ENCODE measurements around the gene SLC22A25. TPM values are rescaled to one million over a fixed set of nuclear protein-coding genes. Genes with fewer than 3 reads are reported as not detected.

Gene SLC22A25
- total and polyA plus RNA-seq, 2 of the 13 experiments (the other 11 are each of a cell fraction or from before 2014, with no cell fraction given) = 0.18 to 0.42 TPM

DNA sequence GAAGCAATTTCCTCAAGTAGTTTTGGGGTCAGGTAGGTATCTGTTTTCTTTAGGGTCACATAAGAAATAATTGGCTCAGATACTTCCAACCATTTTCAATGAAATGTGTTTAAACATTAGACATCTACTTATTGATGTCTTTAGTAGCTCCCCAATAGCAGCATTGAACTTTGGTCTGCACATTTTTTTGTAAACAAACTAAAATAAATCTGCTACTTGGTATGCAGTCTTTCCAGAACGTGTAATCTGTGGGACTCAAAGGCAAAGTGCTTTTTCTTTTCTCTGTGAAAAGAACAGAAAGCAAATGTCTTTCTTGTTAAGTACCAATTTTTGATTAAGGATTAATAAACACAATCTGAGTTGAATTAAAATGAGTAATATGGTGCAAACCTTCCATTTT, 13.6 kb downstream of the SLC22A25 start (continued):
- TF ChIP-seq ZNF879 (CRISPR knock-in tag; IDR thresholded peaks at IDR 0.05) (no peak), ZBTB3 (CRISPR knock-in tag; IDR thresholded peaks at IDR 0.05; ENCODE audit: borderline replicate concordance, low read depth) (no peak), GTF2F1 (IDR thresholded peaks at IDR 0.05; ENCODE audit: low read length) (no peak), ZNF143 (CRISPR knock-in tag; IDR thresholded peaks at IDR 0.05) (no peak), ZC3H13 (CRISPR knock-in tag; IDR thresholded peaks at IDR 0.05) (no peak), KDM1A (CRISPR knock-in tag; IDR thresholded peaks at IDR 0.05) (no peak), MED13 (CRISPR knock-in tag; IDR thresholded peaks at IDR 0.05) (no peak), KDM6A (CRISPR knock-in tag; IDR thresholded peaks at IDR 0.05; ENCODE audit: low read depth) (no peak), HMGA1 (CRISPR knock-in tag; conservative IDR thresholded peaks at IDR 0.05) (no peak), ZNF343 (CRISPR knock-in tag; IDR thresholded peaks at IDR 0.05) (no peak), TEAD3 (CRISPR knock-in tag; optimal IDR thresholded peaks at IDR 0.05; ENCODE audit: borderline replicate concordance) (peak; percentile 22), ZNF589 (CRISPR knock-in tag; conservative IDR thresholded peaks at IDR 0.05) (no peak), ZNF83 (CRISPR knock-in tag; IDR thresholded peaks at IDR 0.05; ENCODE audit: borderline replicate concordance) (no peak), HDAC1 (CRISPR knock-in tag; IDR thresholded peaks at IDR 0.05) (no peak), ZSCAN21 (CRISPR knock-in tag; IDR thresholded peaks at IDR 0.05; ENCODE audit: borderline replicate concordance) (no peak), ZNF782 (CRISPR knock-in tag; IDR thresholded peaks at IDR 0.05; ENCODE audit: borderline replicate concordance) (no peak), HNF4A (CRISPR knock-in tag; IDR thresholded peaks at IDR 0.05) (peak; percentile 73)
- TF ChIP-seq, protein P1, sequence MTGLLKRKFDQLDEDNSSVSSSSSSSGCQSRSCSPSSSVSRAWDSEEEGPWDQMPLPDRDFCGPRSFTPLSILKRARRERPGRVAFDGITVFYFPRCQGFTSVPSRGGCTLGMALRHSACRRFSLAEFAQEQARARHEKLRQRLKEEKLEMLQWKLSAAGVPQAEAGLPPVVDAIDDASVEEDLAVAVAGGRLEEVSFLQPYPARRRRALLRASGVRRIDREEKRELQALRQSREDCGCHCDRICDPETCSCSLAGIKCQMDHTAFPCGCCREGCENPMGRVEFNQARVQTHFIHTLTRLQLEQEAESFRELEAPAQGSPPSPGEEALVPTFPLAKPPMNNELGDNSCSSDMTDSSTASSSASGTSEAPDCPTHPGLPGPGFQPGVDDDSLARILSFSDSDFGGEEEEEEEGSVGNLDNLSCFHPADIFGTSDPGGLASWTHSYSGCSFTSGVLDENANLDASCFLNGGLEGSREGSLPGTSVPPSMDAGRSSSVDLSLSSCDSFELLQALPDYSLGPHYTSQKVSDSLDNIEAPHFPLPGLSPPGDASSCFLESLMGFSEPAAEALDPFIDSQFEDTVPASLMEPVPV (CRISPR knock-in tag; IDR thresholded peaks at IDR 0.05) = no peak
- TF ChIP-seq, protein P2, sequence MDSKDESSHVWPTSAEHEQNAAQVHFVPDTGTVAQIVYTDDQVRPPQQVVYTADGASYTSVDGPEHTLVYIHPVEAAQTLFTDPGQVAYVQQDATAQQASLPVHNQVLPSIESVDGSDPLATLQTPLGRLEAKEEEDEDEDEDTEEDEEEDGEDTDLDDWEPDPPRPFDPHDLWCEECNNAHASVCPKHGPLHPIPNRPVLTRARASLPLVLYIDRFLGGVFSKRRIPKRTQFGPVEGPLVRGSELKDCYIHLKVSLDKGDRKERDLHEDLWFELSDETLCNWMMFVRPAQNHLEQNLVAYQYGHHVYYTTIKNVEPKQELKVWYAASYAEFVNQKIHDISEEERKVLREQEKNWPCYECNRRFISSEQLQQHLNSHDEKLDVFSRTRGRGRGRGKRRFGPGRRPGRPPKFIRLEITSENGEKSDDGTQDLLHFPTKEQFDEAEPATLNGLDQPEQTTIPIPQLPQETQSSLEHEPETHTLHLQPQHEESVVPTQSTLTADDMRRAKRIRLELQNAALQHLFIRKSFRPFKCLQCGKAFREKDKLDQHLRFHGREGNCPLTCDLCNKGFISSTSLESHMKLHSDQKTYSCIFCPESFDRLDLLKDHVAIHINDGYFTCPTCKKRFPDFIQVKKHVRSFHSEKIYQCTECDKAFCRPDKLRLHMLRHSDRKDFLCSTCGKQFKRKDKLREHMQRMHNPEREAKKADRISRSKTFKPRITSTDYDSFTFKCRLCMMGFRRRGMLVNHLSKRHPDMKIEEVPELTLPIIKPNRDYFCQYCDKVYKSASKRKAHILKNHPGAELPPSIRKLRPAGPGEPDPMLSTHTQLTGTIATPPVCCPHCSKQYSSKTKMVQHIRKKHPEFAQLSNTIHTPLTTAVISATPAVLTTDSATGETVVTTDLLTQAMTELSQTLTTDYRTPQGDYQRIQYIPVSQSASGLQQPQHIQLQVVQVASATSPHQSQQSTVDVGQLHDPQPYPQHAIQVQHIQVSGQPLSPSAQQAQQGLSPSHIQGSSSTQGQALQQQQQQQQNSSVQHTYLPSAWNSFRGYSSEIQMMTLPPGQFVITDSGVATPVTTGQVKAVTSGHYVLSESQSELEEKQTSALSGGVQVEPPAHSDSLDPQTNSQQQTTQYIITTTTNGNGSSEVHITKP (CRISPR knock-in tag; IDR thresholded peaks at IDR 0.05; ENCODE audit: low read depth) = no peak
- TF ChIP-seq, protein P3, sequence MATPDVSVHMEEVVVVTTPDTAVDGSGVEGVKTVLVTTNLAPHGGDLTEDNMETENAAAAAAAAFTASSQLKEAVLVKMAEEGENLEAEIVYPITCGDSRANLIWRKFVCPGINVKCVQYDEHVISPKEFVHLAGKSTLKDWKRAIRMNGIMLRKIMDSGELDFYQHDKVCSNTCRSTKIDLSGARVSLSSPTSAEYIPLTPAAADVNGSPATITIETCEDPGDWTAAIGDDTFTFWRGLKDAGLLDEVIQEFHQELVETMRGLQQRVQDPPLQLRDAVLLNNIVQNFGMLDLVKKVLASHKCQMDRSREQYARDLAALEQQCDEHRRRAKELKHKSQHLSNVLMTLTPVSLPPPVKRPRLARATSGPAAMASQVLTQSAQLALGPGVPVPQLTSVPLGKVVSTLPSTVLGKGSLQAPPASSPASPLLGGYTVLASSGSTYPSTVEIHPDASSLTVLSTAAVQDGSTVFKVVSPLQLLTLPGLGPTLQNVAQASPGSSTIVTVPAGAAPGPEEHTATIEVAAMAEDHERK (CRISPR knock-in tag; IDR thresholded peaks at IDR 0.05; ENCODE audit: low read depth) = no peak
- TF ChIP-seq, protein P4, sequence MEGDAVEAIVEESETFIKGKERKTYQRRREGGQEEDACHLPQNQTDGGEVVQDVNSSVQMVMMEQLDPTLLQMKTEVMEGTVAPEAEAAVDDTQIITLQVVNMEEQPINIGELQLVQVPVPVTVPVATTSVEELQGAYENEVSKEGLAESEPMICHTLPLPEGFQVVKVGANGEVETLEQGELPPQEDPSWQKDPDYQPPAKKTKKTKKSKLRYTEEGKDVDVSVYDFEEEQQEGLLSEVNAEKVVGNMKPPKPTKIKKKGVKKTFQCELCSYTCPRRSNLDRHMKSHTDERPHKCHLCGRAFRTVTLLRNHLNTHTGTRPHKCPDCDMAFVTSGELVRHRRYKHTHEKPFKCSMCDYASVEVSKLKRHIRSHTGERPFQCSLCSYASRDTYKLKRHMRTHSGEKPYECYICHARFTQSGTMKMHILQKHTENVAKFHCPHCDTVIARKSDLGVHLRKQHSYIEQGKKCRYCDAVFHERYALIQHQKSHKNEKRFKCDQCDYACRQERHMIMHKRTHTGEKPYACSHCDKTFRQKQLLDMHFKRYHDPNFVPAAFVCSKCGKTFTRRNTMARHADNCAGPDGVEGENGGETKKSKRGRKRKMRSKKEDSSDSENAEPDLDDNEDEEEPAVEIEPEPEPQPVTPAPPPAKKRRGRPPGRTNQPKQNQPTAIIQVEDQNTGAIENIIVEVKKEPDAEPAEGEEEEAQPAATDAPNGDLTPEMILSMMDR (CRISPR knock-in tag; IDR thresholded peaks at IDR 0.05) = no peak
- TF ChIP-seq, protein P5, sequence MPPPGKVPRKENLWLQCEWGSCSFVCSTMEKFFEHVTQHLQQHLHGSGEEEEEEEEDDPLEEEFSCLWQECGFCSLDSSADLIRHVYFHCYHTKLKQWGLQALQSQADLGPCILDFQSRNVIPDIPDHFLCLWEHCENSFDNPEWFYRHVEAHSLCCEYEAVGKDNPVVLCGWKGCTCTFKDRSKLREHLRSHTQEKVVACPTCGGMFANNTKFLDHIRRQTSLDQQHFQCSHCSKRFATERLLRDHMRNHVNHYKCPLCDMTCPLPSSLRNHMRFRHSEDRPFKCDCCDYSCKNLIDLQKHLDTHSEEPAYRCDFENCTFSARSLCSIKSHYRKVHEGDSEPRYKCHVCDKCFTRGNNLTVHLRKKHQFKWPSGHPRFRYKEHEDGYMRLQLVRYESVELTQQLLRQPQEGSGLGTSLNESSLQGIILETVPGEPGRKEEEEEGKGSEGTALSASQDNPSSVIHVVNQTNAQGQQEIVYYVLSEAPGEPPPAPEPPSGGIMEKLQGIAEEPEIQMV (CRISPR knock-in tag; IDR thresholded peaks at IDR 0.05; ENCODE audit: low read depth) = no peak

Measured in HepG2 (cell line).